Prostate gland (tissue), 2 donors: ENCODE data around the gene ROR1.

Experiments
- CTCF ChIP-seq, 4 experiments: fragments of 200-600 bp in 2 of 4; fragments of 450-650 bp in 2 of 4; sonication (generic) in 2 of 4; IDR thresholded peaks; 1 replicate in 3 of 4; 2 replicates in 1 of 4; pipeline ENCODE4 v1.5.1; 2016 to 2019; ENCODE audit warnings: antibody characterized with exemption in 4 of 4, mild to moderate bottlenecking in 2 of 4, moderate library complexity in 2 of 4
- POLR2A ChIP-seq: fragments of 450-650 bp; IDR thresholded peaks from one replicate; pipeline ENCODE4 v1.6.1; 2016; ENCODE audit warnings: antibody characterized with exemption, mild to moderate bottlenecking
- POLR2AphosphoS5 ChIP-seq: sonication (generic); formaldehyde crosslinking; IDR thresholded peaks from one replicate; pipeline ENCODE4 v1.6.1; 2017; ENCODE audit warnings: antibody characterized with exemption

GRCh38 chr1:64038119-64038518, 264.3 kb downstream of the ROR1 start:
- no peak for TF ChIP-seq CTCF (IDR thresholded peaks at IDR 0.05)
- no peak for TF ChIP-seq POLR2AphosphoS5
- no peak for TF ChIP-seq POLR2A
